ENCODE measurements around the gene SACM1L.
"Not testable (repeated sequence)": the region's sequence is repeated elsewhere in the genome, so short reads cannot be mapped to it uniquely, and the experiment has no call there.

SACM1L gene

GRCh38 chr3:45667569-45667934, 21.6 kb upstream of the SACM1L start:
- no peak for DNase-seq (ENCODE audit: low spot score)

GRCh38 chr3:45670436-45670835, 18.8 kb upstream of the SACM1L start:
- no peak for DNase-seq (ENCODE audit: low spot score)

GRCh38 chr3:45670991-45671390, 18.2 kb upstream of the SACM1L start:
- no peak for DNase-seq (ENCODE audit: low spot score)

GRCh38 chr3:45673273-45673672, 15.9 kb upstream of the SACM1L start:
- no peak for DNase-seq (ENCODE audit: low spot score)

- DNase-seq (ENCODE audit: low spot score): no peak
These were observed 12.7 kb upstream of the SACM1L start for GRCh38 chr3:45676325-45677032.

- no peak for DNase-seq (ENCODE audit: low spot score)
These were observed 12.2 kb upstream of the SACM1L start for GRCh38 chr3:45677033-45677446.

- DNase-seq (ENCODE audit: low spot score): no peak
These were observed 11.4 kb upstream of the SACM1L start for GRCh38 chr3:45677841-45678240.

- no peak for DNase-seq (ENCODE audit: low spot score)
These were observed 9.4 kb upstream of the SACM1L start for GRCh38 chr3:45679805-45680204.

GRCh38 chr3:45681221-45681620, 8.0 kb upstream of the SACM1L start:
- no peak for DNase-seq (ENCODE audit: low spot score)

- no peak for DNase-seq (ENCODE audit: low spot score)
These were observed 7.3 kb upstream of the SACM1L start for GRCh38 chr3:45681846-45682245.

GRCh38 chr3:45682311-45682710, 6.9 kb upstream of the SACM1L start:
- DNase-seq (ENCODE audit: low spot score): no peak

- DNase-seq (ENCODE audit: low spot score): no peak
These were observed 6.4 kb upstream of the SACM1L start for GRCh38 chr3:45682786-45683185.

GRCh38 chr3:45683417-45684326, 5.5 kb upstream of the SACM1L start:
- no peak for DNase-seq (ENCODE audit: low spot score)

GRCh38 chr3:45684327-45684892, 4.8 kb upstream of the SACM1L start:
- peak; percentile 41 for DNase-seq (ENCODE audit: low spot score)

- not testable (repeated sequence) for DNase-seq (ENCODE audit: low spot score)
These were observed 3.5 kb upstream of the SACM1L start for GRCh38 chr3:45685722-45686121.

- DNase-seq (ENCODE audit: low spot score): no peak
These were observed 2.3 kb upstream of the SACM1L start for GRCh38 chr3:45686850-45687249.

- no peak for DNase-seq (ENCODE audit: low spot score)
These were observed 1.4 kb upstream of the SACM1L start for GRCh38 chr3:45687828-45688193.

- DNase-seq (ENCODE audit: low spot score): peak; percentile 27
These were observed 858 bp upstream of the SACM1L start for GRCh38 chr3:45688194-45688881.

GRCh38 chr3:45689787-45690145, 570 bp downstream of the SACM1L start:
- no peak for DNase-seq (ENCODE audit: low spot score)

- DNase-seq (ENCODE audit: low spot score): no peak
These were observed 1.3 kb downstream of the SACM1L start for GRCh38 chr3:45690336-45691035.

- no peak for DNase-seq (ENCODE audit: low spot score)
These were observed 2.6 kb downstream of the SACM1L start for GRCh38 chr3:45691842-45692241.

- no peak for DNase-seq (ENCODE audit: low spot score)
These were observed 3.7 kb downstream of the SACM1L start for GRCh38 chr3:45692866-45693265.
